GM23338 (cell line): ENCODE results near the gene OXLD1. TPM values are rescaled to one million over a fixed set of nuclear protein-coding genes. Genes with fewer than 3 reads are reported as not detected.

Source experiments
- ATAC-seq: fragments of 200-7000 bp; cut with Tn5 transposase; 3 replicates; pipeline ENCODE4 v1.9.1; 2020
- DNase-seq: peaks from one replicate; pipeline ENCODE4 v3.0.0-alpha.2; 2015; ENCODE audit warnings: low spot score
- H2AFZ ChIP-seq: fragments of 200-600 bp; sonication (generic); 2 replicates; pipeline ENCODE4 v1.8.0; 2016; ENCODE audit warnings: antibody characterized with exemption, mild to moderate bottlenecking, moderate library complexity
- H3F3A ChIP-seq: fragments of 200-600 bp; sonication (generic); replicated peaks from 2 replicates; pipeline ENCODE4 v1.8.0; 2017; ENCODE audit warnings: antibody characterized with exemption, mixed run types, low read depth
- H3K27ac ChIP-seq: fragments of 200-600 bp; sonication (generic); 2 replicates; pipeline ENCODE4 v1.6.1; 2016; ENCODE audit warnings: low read depth
- H3K27me3 ChIP-seq: fragments of 200-600 bp; sonication (generic); 2 replicates; pipeline ENCODE4 v1.8.0; 2016; ENCODE audit warnings: mild to moderate bottlenecking, mixed run types, moderate library complexity; ENCODE audit not compliant: insufficient read depth
- H3K36me3 ChIP-seq: fragments of 200-600 bp; sonication (generic); 2 replicates; pipeline ENCODE4 v1.8.0; 2016; ENCODE audit warnings: mild to moderate bottlenecking; ENCODE audit not compliant: insufficient read depth
- H3K4me1 ChIP-seq: fragments of 200-600 bp; sonication (generic); 2 replicates; pipeline ENCODE4 v1.8.0; 2016; ENCODE audit warnings: mild to moderate bottlenecking, moderate library complexity; ENCODE audit not compliant: insufficient read depth
- H3K4me2 ChIP-seq: fragments of 200-600 bp; sonication (generic); 2 replicates; pipeline ENCODE4 v1.7.1; 2017; ENCODE audit warnings: mixed run types
- H3K4me3 ChIP-seq: fragments of 200-600 bp; sonication (generic); 2 replicates; pipeline ENCODE4 v1.6.1; 2016; ENCODE audit warnings: mixed run types
- H3K79me2 ChIP-seq: fragments of 200-600 bp; sonication (generic); replicated peaks from 2 replicates; pipeline ENCODE4 v1.8.0; 2017; ENCODE audit warnings: mild to moderate bottlenecking; ENCODE audit not compliant: insufficient read depth
- H3K9me2 ChIP-seq: fragments of 200-600 bp; sonication (generic); 2 replicates; pipeline ENCODE4 v1.8.0; 2017; ENCODE audit not compliant: insufficient read depth
- H4K20me1 ChIP-seq: fragments of 200-600 bp; sonication (generic); replicated peaks from 2 replicates; pipeline ENCODE4 v1.8.0; 2017; ENCODE audit warnings: mild to moderate bottlenecking; ENCODE audit not compliant: insufficient read depth
- H3K27ac Mint-ChIP-seq: 2 replicates; pipeline ENCODE4 v1.8.0; 2020; ENCODE audit warnings: inconsistent platforms, mild to moderate bottlenecking, moderate library complexity, mixed read lengths
- H3K27me3 Mint-ChIP-seq: 3 replicates; pipeline ENCODE4 v1.8.0; 2022; ENCODE audit warnings: low read depth, mild to moderate bottlenecking, moderate library complexity, mixed read lengths, inconsistent platforms; ENCODE audit not compliant: insufficient read depth, poor library complexity
- H3K36me3 Mint-ChIP-seq: 3 replicates; pipeline ENCODE4 v1.8.0; 2021; ENCODE audit warnings: low read depth, mild to moderate bottlenecking, inconsistent platforms, moderate library complexity, mixed read lengths
- H3K4me1 Mint-ChIP-seq: 3 replicates; pipeline ENCODE4 v1.8.0; 2020; ENCODE audit warnings: mild to moderate bottlenecking, inconsistent platforms, mixed read lengths
- H3K4me3 Mint-ChIP-seq: 3 replicates; pipeline ENCODE4 v1.8.0; 2021; ENCODE audit warnings: moderate library complexity, mild to moderate bottlenecking, inconsistent platforms, mixed read lengths
- H3K9me3 Mint-ChIP-seq: 3 replicates; pipeline ENCODE4 v1.8.0; 2020; ENCODE audit warnings: moderate library complexity, mild to moderate bottlenecking, inconsistent platforms, mixed read lengths
- EZH2phosphoT487 ChIP-seq: fragments of 200-600 bp; sonication (generic); IDR thresholded peaks from one replicate; pipeline ENCODE4 v1.8.1; 2018; ENCODE audit warnings: antibody characterized with exemption; ENCODE audit not compliant: unreplicated experiment
- JUNB ChIP-seq: IDR thresholded peaks from one replicate; pipeline ENCODE4 v1.6.1; 2016; ENCODE audit warnings: antibody characterized with exemption; ENCODE audit not compliant: unreplicated experiment
- POLR2AphosphoS5 ChIP-seq: IDR thresholded peaks from 2 replicates; pipeline ENCODE4 v1.6.1; 2016; ENCODE audit warnings: antibody characterized with exemption, low read depth
- STAT1 ChIP-seq: IDR thresholded peaks from one replicate; pipeline ENCODE4 v1.6.1; 2016; ENCODE audit warnings: antibody characterized with exemption; ENCODE audit not compliant: unreplicated experiment
- ZNF114 ChIP-seq: fragments of 250-450 bp; sonication (Bioruptor Pico); IDR thresholded peaks from 2 replicates; pipeline ENCODE4 v1.5.0; 2020; ENCODE audit warnings: mild to moderate bottlenecking, moderate library complexity
- polyA plus RNA-seq: library from polyadenylated mRNA; unstranded; fragments of >200 nt; fragmentation: Nextera tagmentation; extraction: Ambion mirVana; gene quantifications from 2 replicates; pipeline ENCODE4 v1.2.1, GENCODE V29; 2016
- total RNA-seq: library from RNA; depleted of rRNA; stranded (reverse); fragments of >200 nt; shearing (Covaris generic); gene quantifications from 2 replicates; pipeline ENCODE4 v1.2.3, GENCODE V29; 2014
- TF ChIP-seq, protein P1 (sequence below): fragments of 250-450 bp; sonication (Bioruptor Pico); IDR thresholded peaks from 2 replicates; pipeline ENCODE4 v1.5.0; 2020; ENCODE audit warnings: mild to moderate bottlenecking, moderate library complexity
- TF ChIP-seq, protein P2 (sequence below): IDR thresholded peaks from one replicate; pipeline ENCODE4 v1.6.1; 2018; ENCODE audit warnings: antibody characterized with exemption; ENCODE audit not compliant: unreplicated experiment
- TF ChIP-seq, protein P3 (sequence below): IDR thresholded peaks from 2 replicates; pipeline ENCODE4 v1.6.1; 2016; ENCODE audit warnings: antibody characterized with exemption

The OXLD1 gene
- total and polyA plus RNA-seq, 2 experiments from 2014 or later: 46.0 to 64.9 TPM

DNA sequence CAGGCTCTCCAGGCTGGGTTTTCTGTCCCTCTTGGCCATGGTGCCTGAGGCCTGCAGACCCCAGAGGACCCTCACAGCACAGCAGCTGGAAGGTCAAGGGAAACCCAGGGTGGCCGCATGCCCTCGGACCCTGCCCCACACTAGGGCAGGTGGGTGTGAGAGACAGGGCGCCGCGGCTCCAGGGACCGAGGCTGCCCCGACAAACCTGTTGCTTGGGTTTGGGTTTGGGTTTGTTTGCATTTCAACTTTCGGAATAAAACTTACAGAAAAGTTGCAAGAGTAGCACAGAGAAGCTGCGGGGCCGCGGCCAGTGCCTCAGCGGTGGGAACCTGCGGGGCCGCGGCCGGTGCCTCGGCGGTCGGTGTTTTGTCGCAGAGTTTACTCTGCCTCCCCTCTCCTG, 25.2 kb upstream of the OXLD1 start (continued):
- TF ChIP-seq, protein P1, sequence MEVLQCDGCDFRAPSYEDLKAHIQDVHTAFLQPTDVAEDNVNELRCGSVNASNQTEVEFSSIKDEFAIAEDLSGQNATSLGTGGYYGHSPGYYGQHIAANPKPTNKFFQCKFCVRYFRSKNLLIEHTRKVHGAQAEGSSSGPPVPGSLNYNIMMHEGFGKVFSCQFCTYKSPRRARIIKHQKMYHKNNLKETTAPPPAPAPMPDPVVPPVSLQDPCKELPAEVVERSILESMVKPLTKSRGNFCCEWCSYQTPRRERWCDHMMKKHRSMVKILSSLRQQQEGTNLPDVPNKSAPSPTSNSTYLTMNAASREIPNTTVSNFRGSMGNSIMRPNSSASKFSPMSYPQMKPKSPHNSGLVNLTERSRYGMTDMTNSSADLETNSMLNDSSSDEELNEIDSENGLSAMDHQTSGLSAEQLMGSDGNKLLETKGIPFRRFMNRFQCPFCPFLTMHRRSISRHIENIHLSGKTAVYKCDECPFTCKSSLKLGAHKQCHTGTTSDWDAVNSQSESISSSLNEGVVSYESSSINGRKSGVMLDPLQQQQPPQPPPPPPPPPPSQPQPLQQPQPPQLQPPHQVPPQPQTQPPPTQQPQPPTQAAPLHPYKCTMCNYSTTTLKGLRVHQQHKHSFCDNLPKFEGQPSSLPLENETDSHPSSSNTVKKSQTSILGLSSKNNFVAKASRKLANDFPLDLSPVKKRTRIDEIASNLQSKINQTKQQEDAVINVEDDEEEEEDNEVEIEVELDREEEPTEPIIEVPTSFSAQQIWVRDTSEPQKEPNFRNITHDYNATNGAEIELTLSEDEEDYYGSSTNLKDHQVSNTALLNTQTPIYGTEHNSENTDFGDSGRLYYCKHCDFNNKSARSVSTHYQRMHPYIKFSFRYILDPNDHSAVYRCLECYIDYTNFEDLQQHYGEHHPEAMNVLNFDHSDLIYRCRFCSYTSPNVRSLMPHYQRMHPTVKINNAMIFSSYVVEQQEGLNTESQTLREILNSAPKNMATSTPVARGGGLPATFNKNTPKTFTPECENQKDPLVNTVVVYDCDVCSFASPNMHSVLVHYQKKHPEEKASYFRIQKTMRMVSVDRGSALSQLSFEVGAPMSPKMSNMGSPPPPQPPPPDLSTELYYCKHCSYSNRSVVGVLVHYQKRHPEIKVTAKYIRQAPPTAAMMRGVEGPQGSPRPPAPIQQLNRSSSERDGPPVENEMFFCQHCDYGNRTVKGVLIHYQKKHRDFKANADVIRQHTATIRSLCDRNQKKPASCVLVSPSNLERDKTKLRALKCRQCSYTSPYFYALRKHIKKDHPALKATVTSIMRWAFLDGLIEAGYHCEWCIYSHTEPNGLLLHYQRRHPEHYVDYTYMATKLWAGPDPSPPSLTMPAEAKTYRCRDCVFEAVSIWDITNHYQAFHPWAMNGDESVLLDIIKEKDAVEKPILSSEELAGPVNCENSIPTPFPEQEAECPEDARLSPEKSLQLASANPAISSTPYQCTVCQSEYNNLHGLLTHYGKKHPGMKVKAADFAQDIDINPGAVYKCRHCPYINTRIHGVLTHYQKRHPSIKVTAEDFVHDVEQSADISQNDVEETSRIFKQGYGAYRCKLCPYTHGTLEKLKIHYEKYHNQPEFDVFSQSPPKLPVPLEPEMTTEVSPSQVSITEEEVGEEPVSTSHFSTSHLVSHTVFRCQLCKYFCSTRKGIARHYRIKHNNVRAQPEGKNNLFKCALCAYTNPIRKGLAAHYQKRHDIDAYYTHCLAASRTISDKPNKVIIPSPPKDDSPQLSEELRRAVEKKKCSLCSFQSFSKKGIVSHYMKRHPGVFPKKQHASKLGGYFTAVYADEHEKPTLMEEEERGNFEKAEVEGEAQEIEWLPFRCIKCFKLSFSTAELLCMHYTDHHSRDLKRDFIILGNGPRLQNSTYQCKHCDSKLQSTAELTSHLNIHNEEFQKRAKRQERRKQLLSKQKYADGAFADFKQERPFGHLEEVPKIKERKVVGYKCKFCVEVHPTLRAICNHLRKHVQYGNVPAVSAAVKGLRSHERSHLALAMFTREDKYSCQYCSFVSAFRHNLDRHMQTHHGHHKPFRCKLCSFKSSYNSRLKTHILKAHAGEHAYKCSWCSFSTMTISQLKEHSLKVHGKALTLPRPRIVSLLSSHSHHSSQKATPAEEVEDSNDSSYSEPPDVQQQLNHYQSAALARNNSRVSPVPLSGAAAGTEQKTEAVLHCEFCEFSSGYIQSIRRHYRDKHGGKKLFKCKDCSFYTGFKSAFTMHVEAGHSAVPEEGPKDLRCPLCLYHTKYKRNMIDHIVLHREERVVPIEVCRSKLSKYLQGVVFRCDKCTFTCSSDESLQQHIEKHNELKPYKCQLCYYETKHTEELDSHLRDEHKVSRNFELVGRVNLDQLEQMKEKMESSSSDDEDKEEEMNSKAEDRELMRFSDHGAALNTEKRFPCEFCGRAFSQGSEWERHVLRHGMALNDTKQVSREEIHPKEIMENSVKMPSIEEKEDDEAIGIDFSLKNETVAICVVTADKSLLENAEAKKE (CRISPR knock-in tag): no peak
- TF ChIP-seq, protein P2, sequence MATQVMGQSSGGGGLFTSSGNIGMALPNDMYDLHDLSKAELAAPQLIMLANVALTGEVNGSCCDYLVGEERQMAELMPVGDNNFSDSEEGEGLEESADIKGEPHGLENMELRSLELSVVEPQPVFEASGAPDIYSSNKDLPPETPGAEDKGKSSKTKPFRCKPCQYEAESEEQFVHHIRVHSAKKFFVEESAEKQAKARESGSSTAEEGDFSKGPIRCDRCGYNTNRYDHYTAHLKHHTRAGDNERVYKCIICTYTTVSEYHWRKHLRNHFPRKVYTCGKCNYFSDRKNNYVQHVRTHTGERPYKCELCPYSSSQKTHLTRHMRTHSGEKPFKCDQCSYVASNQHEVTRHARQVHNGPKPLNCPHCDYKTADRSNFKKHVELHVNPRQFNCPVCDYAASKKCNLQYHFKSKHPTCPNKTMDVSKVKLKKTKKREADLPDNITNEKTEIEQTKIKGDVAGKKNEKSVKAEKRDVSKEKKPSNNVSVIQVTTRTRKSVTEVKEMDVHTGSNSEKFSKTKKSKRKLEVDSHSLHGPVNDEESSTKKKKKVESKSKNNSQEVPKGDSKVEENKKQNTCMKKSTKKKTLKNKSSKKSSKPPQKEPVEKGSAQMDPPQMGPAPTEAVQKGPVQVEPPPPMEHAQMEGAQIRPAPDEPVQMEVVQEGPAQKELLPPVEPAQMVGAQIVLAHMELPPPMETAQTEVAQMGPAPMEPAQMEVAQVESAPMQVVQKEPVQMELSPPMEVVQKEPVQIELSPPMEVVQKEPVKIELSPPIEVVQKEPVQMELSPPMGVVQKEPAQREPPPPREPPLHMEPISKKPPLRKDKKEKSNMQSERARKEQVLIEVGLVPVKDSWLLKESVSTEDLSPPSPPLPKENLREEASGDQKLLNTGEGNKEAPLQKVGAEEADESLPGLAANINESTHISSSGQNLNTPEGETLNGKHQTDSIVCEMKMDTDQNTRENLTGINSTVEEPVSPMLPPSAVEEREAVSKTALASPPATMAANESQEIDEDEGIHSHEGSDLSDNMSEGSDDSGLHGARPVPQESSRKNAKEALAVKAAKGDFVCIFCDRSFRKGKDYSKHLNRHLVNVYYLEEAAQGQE: no peak
- TF ChIP-seq POLR2AphosphoS5: no peak

DNA sequence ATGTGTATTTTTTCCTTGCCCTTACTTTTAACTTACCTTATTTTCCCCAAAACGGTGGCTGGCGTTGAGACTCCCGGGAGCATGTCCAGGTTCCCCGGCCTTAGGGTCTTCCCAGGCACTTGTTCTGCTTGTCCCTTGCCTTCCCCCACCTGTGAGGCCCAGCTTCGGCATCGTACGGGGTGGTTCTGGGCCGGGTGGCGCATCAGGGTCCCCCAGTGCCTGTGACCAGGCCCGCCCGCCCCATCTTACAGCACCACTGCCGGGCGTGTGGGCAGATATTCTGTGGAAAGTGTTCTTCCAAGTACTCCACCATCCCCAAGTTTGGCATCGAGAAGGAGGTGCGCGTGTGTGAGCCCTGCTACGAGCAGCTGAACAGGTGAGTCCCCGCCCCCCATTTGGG, 24.8 kb upstream of the OXLD1 start:
- H3K79me2 ChIP-seq: peaks cover under 1% of the 10 kb centered on the region; the same call in 1 of the 2 replicates
- no peaks in the 10 kb centered on the region; the same call in 1 of the 2 replicates for H3F3A ChIP-seq
- Mint-ChIP-seq H3K36me3 (peaks cover 47% of the 10 kb centered on the region), H3K27me3 (peaks cover 8% of the 10 kb centered on the region), H3K4me1 (no peaks in the 10 kb centered on the region; the same call in 2 of the 3 replicates), H3K9me3 (no peaks in the 10 kb centered on the region; the same call in 2 of the 3 replicates), H3K4me3 (no peak overlapping the region), H3K27ac (no peak overlapping the region)
- DNase-seq (no peak), ATAC-seq (no peak)
- no peaks in the 10 kb centered on the region for H3K27me3 ChIP-seq
- H3K27ac ChIP-seq: no peak overlapping the region
- H3K4me2 ChIP-seq: no peak overlapping the region
- no peaks in the 10 kb centered on the region for H3K36me3 ChIP-seq
- no peaks in the 10 kb centered on the region for H3K9me2 ChIP-seq
- no peak overlapping the region for H2AFZ ChIP-seq
- H4K20me1 ChIP-seq: peaks cover 1% of the 10 kb centered on the region; the same call in 1 of the 2 replicates
- H3K4me1 ChIP-seq: no peaks in the 10 kb centered on the region
- no peak overlapping the region for H3K4me3 ChIP-seq
- TF ChIP-seq ZNF114 (no peak), EZH2phosphoT487 (no peak), JUNB (no peak), POLR2AphosphoS5 (no peak), STAT1 (no peak)
- TF ChIP-seq, protein P3, sequence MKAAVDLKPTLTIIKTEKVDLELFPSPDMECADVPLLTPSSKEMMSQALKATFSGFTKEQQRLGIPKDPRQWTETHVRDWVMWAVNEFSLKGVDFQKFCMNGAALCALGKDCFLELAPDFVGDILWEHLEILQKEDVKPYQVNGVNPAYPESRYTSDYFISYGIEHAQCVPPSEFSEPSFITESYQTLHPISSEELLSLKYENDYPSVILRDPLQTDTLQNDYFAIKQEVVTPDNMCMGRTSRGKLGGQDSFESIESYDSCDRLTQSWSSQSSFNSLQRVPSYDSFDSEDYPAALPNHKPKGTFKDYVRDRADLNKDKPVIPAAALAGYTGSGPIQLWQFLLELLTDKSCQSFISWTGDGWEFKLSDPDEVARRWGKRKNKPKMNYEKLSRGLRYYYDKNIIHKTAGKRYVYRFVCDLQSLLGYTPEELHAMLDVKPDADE: no peak
- TF ChIP-seq, protein P2: no peak
